Fibroblast of the aortic adventitia (primary cell): Measurements from ENCODE around the gene AP2A2. TPM values are rescaled to one million over a fixed set of nuclear protein-coding genes. Genes with fewer than 3 reads are reported as not detected.

Source experiments
- DNase-seq: peaks from one replicate; pipeline ENCODE4 v3.0.0-alpha.2; 2010; ENCODE audit warnings: low read depth
- H3K4me3 ChIP-seq: 2 replicates; pipeline ENCODE4 v1.5.1; 2011; ENCODE audit warnings: low read depth, mild to moderate bottlenecking, control low read depth, low read length, moderate library complexity
- total RNA-seq: library from RNA; depleted of rRNA; stranded (reverse); fragments of >200 nt; gene quantifications from 2 replicates; pipeline ENCODE4 v1.2.3, GENCODE V29; 2012; ENCODE audit warnings: low replicate concordance
- TF ChIP-seq, protein P1 (sequence below): IDR thresholded peaks from 2 replicates; pipeline ENCODE4 v1.5.1; 2011; ENCODE audit warnings: mild to moderate bottlenecking, low read length, control low read depth, inconsistent platforms; ENCODE audit not compliant: insufficient read depth

AP2A2 gene
- total RNA-seq, 1 donor = 72.9 TPM

DNA sequence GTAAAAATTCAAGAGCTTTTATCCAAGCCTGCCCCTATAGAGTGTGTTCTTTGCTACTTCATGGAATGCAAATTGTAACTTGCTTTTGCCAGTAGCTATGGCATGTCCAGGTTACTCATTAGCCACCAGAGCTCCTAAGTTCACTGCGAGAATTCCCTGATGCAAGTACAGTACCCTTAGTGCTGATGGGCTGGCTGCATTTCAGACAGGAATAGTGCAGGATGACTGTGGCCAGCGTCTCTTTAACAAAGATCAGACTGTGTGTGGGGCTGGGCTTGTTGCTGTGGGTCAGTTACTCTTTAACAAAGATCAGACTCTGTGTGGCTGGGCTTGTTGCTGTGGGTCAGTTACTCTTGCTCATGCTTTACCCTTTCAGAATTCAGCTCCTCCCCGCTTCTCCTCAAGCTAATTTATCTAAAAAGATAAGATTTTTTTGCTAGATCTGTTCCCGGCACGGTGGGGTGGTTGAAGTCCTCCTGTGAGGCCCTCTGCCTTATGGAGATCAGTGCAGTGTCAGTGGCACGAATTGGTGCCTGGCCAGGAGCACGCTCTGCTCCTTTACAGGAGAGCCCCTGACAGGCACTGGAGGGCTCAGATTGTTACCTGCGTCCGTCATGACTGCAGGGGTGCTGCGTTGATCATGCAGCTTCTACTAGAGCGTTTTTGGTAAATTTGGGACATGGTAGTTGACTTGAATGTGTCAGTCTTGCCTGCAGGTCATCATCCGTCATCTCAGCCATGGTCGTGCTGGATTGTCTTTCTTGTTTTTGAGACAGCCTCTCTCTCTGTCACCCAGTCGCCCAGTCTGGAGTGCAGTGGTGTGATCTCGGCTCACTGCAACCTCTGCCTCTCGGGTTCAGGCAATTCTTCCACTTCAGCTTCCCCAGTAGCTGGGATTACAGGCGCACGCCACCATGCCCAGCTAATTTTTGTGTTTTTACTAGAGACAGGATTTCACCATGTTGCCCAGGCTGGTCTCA, 27.0 kb downstream of the AP2A2 start:
- peak; percentile 49 for DNase-seq
- TF ChIP-seq, protein P1, sequence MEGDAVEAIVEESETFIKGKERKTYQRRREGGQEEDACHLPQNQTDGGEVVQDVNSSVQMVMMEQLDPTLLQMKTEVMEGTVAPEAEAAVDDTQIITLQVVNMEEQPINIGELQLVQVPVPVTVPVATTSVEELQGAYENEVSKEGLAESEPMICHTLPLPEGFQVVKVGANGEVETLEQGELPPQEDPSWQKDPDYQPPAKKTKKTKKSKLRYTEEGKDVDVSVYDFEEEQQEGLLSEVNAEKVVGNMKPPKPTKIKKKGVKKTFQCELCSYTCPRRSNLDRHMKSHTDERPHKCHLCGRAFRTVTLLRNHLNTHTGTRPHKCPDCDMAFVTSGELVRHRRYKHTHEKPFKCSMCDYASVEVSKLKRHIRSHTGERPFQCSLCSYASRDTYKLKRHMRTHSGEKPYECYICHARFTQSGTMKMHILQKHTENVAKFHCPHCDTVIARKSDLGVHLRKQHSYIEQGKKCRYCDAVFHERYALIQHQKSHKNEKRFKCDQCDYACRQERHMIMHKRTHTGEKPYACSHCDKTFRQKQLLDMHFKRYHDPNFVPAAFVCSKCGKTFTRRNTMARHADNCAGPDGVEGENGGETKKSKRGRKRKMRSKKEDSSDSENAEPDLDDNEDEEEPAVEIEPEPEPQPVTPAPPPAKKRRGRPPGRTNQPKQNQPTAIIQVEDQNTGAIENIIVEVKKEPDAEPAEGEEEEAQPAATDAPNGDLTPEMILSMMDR = no peak
- H3K4me3 ChIP-seq = no peak overlapping the region

DNA sequence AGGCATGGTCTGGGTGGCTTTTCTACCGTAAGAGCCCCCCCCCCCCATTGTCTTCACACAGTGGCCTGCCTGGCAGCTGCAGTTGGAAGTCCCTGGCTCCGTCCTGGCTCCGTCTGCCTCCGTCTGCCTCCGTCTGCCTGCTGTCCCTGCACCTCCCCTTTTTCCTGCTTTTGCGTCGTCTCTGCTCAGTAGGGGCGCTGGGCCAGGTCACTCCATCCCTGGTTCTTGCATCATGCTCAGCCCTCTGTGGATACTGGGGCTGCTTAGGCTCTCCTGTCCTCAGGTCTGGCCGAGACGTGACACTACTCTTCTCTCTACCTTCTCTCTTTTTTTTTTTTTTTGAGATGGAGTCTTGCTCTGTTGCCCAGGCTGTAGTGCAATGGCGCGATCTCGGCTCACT, 27.8 kb downstream of the AP2A2 start:
- no peak for DNase-seq
- TF ChIP-seq, protein P1 = no peak
- no peak overlapping the region for H3K4me3 ChIP-seq

DNA sequence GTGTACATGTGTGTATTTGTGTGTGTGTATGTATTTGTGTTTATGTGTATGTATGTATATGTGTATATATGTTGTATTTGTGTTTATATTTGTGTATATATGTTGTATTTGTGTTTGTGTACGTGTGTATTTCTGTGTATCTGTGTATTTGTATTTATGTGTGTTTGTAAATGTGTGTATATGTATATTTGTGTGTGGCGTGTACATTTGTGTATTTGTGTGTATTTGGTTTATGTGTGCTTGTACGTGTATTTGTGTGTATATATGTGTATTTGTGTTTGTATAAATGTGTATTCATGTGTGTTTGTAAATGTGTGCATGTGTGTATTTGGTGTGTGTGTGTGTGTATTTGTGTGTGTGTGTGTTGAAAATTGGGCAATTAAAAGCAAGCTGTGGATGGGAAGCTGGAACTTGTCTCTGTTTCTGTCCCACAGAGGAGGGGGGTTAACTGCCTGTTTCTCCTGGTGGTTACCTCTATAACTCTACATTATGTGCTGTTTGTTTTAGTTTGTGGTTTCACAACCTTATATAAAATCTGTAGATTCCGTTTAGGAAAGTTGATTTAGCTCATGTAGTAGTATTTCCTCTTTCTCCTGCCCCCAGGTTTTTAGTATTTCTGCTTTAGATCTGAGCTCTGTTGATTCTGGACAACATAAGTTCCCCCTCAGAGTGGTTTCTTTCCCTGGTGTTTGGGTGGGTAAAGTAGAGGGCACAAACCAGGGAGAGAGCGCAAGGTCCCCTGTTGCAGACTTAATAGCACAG, 28.9 kb downstream of the AP2A2 start:
- DNase-seq = no peak
- no peak overlapping the region for H3K4me3 ChIP-seq
- TF ChIP-seq, protein P1 = no peak

DNA sequence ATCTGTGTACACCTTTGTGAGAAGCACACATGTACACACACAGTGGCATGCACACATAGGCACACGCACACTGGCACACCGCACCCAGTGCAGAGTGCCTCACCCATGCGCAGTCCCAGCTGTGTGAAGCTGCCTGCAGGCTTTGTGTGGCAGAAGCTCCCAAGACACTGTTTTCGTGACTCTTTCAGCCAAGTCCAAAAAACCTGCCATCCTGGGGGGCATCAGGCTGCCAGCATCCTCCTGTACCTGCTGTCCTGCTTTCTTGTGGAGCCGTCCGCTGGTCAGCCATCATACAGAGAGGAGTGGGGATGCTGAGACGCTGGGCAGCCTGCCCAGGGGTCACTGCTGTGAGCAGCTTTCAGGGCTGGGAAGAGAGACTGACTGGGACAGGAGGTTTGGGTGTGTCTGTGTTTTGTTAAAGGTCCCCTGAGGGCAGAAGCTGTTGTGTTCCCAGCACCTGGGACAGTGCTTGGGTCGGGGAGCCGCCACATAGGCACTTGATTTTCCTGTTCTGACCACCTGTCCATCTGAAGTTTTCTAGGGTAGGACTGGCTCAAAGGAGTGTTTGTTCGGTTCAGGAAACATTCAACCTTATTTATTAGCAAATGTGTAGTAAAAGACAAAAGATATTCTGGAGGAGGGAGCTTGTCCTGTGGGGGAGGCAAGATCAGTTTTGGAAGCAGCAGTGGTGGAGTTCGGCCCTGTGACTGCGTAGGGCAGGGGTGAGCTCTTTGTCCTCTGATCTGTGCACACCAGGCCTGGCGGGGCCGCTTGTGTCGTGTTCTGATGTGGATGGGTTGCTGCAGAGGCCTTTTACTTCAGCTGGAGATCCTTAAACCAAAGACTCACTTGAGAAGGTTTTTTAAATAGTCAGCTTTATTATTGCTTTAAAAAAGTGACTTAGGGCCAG, 29.7 kb downstream of the AP2A2 start:
- TF ChIP-seq, protein P1 = no peak
- no peak for DNase-seq
- no peak overlapping the region for H3K4me3 ChIP-seq

DNA sequence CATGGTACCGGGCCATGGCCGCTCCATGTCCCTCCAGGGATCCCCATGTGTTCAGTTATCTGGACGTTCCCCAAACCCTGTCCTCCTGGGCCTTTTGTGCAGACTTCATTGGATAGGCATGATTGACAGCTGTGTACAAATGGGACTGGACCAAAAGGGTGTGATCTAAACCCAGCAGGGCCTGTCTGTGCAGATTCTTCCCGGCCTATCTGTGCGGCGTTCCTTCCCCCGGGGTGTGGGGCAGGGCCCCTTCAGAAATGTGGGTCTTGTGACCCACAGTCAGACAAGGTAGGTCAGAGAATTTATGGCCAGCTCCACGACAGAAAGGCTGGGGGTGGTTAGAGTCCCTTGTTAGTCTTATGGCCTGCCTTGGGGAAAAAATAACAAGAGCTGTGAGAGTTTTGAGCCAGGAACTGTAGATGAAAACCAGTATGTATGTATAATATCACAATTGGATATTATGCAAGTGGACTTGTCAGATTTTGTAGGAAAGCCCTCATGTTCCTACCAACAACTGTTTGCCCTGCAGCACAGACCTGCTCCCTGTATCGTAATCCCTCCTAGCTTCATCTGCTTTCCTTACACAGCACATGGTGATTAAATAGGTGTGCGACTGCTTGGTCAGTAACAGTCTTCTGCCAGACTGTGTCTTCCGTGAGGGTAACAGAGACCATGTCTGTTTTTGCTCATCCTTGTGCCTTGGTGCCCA, 31.7 kb downstream of the AP2A2 start:
- no peak overlapping the region for H3K4me3 ChIP-seq
- DNase-seq = no peak
- TF ChIP-seq, protein P1 = no peak
